GM12873 (cell line): ENCODE measurements around the gene LRP1B.

Experiments used
- TF ChIP-seq, protein P1 (sequence below): IDR thresholded peaks from 2 replicates; pipeline ENCODE4 v1.5.1; 2012; ENCODE audit warnings: low read depth, mild to moderate bottlenecking, moderate library complexity, low read length, control low read depth; ENCODE audit not compliant: insufficient read depth; ENCODE audit errors: missing control alignments

LRP1B gene

DNA sequence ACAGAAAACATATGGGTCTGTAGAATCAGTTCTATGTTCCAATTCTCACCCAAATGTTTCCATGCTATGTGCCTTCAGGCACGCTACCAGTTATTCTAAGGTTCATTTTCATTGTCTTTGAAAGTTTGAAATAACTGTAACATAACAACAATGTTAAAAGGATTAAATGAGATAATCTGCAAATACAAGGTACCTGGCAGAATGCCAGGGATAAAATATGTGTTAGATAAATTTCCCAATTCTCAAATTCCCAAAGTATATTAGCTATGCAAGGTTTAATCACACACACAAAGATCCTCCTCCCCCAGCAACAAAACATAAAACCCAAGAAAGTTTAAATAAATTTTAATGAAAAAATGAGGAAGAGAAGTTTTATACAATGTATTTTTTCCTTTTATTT lies 261.2 kb downstream of the LRP1B start:
- TF ChIP-seq, protein P1, sequence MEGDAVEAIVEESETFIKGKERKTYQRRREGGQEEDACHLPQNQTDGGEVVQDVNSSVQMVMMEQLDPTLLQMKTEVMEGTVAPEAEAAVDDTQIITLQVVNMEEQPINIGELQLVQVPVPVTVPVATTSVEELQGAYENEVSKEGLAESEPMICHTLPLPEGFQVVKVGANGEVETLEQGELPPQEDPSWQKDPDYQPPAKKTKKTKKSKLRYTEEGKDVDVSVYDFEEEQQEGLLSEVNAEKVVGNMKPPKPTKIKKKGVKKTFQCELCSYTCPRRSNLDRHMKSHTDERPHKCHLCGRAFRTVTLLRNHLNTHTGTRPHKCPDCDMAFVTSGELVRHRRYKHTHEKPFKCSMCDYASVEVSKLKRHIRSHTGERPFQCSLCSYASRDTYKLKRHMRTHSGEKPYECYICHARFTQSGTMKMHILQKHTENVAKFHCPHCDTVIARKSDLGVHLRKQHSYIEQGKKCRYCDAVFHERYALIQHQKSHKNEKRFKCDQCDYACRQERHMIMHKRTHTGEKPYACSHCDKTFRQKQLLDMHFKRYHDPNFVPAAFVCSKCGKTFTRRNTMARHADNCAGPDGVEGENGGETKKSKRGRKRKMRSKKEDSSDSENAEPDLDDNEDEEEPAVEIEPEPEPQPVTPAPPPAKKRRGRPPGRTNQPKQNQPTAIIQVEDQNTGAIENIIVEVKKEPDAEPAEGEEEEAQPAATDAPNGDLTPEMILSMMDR, result no peak

DNA sequence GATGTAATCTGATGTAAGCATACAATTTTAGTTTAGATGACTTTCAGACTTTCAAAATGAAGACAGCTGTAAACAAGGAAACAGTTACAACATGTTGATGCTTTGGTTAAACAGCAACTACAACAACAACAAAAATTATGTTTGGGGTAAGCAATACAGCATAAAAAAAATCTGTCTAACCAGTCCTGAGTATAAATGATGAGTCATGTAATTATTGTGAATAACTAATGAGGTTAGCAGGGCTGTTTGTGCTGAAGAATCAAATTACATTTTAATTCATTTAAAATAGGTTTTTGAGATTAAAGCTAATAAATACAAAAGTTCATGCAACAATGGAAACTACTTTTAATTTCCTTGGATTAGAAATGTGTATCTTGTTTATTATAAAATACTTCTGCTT lies 266.9 kb downstream of the LRP1B start:
- TF ChIP-seq, protein P1, result no peak

DNA sequence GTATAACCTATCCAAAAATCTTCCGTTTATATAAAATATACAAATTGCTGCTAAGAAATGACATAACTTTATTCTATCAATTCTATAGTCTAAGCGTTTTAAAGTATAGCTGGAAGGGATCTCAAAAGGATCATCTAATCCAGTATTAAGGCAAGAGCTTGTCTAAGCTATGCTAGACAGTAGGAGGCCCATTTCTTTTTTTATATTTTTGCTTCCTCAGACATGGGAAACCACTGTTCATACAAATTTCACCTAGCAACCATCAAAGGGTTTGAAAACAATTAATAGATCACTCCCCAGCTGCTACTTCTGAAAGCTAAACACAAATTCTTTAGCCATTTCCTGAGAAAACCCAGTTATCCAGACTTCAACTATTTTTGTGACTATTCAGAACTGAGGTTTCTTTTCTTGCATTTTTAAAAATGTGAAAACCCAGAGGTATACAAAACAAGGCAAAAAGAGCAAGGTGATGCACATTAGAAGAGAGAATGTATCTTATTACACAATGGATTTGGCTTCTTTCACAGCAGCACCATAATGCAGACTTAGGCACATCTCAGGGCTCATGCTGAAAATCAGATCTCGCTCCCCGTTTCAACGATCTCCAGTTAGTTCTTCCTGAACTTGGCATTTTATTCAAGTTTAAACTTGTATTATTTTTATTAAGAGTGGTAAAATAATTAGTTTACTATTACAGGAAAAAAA lies 274.4 kb downstream of the LRP1B start:
- TF ChIP-seq, protein P1, result no peak

DNA sequence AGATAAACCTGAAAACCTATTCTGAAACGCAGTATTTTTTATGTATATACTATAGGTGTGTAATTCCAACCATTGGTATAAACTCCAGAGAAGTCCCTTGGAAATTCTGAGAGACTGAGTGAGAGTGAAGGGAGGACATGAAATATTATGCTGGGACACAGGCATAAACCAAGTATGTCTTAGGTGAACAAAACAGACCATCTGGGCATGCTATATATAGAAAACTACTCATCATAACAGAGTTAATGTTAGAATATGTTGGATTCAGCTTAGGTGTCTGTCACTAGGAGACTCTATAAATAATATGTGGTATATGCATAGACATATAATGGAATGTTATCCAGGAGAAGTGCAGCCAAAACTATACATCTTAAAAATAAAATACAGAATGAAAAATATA lies 282.6 kb downstream of the LRP1B start:
- TF ChIP-seq, protein P1, result no peak

DNA sequence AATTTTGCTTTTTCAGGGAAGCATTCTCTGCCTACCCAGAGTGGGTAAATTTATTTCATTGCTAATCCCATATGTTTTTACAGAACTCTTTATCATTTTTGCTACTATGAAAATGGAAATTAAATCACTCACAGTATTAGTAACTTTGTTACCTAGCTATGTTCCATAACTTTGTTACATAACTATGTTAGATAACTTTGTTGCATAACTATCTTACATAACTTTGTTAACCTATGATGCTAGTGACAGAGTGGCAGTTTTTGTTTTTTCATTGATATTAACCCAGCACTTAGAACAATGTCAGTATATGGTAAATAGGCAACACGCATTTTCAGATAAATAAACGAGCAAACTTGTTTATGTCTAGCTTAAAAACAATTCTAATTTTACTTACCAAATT lies 286.6 kb downstream of the LRP1B start:
- TF ChIP-seq, protein P1, result no peak

DNA sequence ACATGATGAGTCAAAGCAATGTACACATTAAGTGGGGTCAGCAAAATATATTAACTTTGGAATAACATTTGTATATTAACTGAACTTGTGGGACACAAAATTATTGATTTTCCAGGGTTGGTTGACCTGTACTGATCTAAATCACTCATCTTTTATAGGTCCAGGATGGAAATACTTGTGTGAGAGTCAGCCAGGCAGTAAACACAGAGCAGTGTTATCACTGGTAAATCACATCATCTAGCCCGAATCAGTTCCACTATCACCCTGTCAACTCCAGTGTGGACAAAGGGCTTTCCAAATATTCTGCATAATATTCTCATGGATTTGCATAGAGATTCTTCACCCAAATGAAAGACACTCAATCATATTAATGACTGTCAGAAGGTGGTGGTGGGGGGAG lies 295.7 kb downstream of the LRP1B start:
- TF ChIP-seq, protein P1, result no peak

DNA sequence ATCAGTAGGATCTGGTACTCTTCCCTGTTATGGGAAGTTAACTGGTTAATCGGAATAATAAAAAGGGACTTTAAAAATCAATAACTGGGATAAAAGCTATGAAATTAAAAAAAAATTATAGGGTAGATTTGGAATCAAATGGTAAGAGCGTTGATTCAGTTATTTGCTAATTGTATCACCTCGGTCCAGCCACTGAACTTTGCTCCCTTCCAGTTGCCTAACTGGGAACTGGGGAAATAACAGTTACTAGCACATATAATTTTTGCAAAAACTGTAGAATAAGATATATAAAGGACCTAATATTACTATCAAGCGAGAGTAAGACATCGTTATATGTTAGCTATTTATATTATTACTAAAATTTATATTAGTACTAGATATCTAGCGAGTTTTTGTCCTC lies 302.1 kb downstream of the LRP1B start:
- TF ChIP-seq, protein P1, result no peak
